Neural cell (in vitro differentiated cells): ENCODE measurements around the gene COL6A2. TPM values are rescaled to one million over a fixed set of nuclear protein-coding genes. Genes with fewer than 3 reads are reported as not detected.

Experiments
- H2AFZ ChIP-seq: fragments of 200-600, 300-800 bp; sonication (generic), shearing (Covaris generic); 2 replicates; pipeline ENCODE4 v1.6.0; 2014; ENCODE audit warnings: low read depth, mild to moderate bottlenecking, antibody characterized with exemption, low read length, moderate library complexity
- H3F3A ChIP-seq: fragments of 200-600 bp; shearing (Covaris generic); 2 replicates; pipeline ENCODE4 v1.6.1; 2016; ENCODE audit warnings: mild to moderate bottlenecking, moderate library complexity, mixed read lengths, antibody characterized with exemption, low read length; ENCODE audit not compliant: insufficient read depth, poor library complexity, severe bottlenecking
- H3K27ac ChIP-seq: fragments of 200-600, 300-800 bp; sonication (generic), shearing (Covaris generic); 2 replicates; pipeline ENCODE4 v1.5.1; 2014; ENCODE audit warnings: mild to moderate bottlenecking, low read length, moderate library complexity
- H3K27me3 ChIP-seq: fragments of 300-800, 200-600 bp; sonication (generic), shearing (Covaris generic); 2 replicates; pipeline ENCODE4 v1.6.0; 2014; ENCODE audit warnings: mild to moderate bottlenecking, low read depth, low read length, moderate library complexity; ENCODE audit not compliant: insufficient read depth
- H3K36me3 ChIP-seq: fragments of 300-800, 200-600 bp; sonication (generic), shearing (Covaris generic); 2 replicates; pipeline ENCODE4 v1.5.1; 2014; ENCODE audit warnings: mild to moderate bottlenecking, antibody characterized with exemption, low read length, moderate library complexity; ENCODE audit not compliant: insufficient read depth
- H3K4me2 ChIP-seq: fragments of 300-800, 200-600 bp; sonication (generic), shearing (Covaris generic); 2 replicates; pipeline ENCODE4 v1.6.0; 2014; ENCODE audit warnings: mild to moderate bottlenecking, low read length
- H3K4me3 ChIP-seq: fragments of 300-800, 200-600 bp; sonication (generic), shearing (Covaris generic); 2 replicates; pipeline ENCODE4 v1.5.1; 2014; ENCODE audit warnings: mild to moderate bottlenecking, low read length, moderate library complexity
- H3K79me2 ChIP-seq: fragments of 200-600 bp; shearing (Covaris generic); replicated peaks from 2 replicates; pipeline ENCODE4 v1.6.0; 2014; ENCODE audit warnings: mild to moderate bottlenecking, low read length, moderate library complexity; ENCODE audit not compliant: insufficient read depth
- H3K9ac ChIP-seq: fragments of 300-800, 200-600 bp; sonication (generic), shearing (Covaris generic); 2 replicates; pipeline ENCODE4 v1.6.1; 2016; ENCODE audit warnings: mild to moderate bottlenecking, low read length, mixed read lengths
- H3K9me2 ChIP-seq: fragments of 200-600 bp; shearing (Covaris generic); 2 replicates; pipeline ENCODE4 v1.6.1; 2016; ENCODE audit warnings: mild to moderate bottlenecking, low read length, mixed read lengths; ENCODE audit not compliant: insufficient read depth
- H3K9me3 ChIP-seq: fragments of 200-600, 300-800 bp; sonication (generic), shearing (Covaris generic); 2 replicates; pipeline ENCODE4 v1.6.1; 2016; ENCODE audit warnings: mild to moderate bottlenecking, mixed run types, low read length, moderate library complexity, mixed read lengths
- H4K20me1 ChIP-seq: fragments of 200-600 bp; shearing (Covaris generic); 2 replicates; pipeline ENCODE4 v1.6.1; 2016; ENCODE audit warnings: mild to moderate bottlenecking, mixed run types; ENCODE audit not compliant: insufficient read depth
- CTCF ChIP-seq: fragments of 450-650 bp; IDR thresholded peaks from 2 replicates; pipeline ENCODE4 v1.5.1; 2014; ENCODE audit warnings: antibody characterized with exemption, mild to moderate bottlenecking, moderate library complexity; ENCODE audit not compliant: poor library complexity, severe bottlenecking
- EZH2 ChIP-seq: fragments of 200-600, 300-800 bp; shearing (Covaris generic), sonication (generic); IDR thresholded peaks from 2 replicates; pipeline ENCODE4 v1.6.1; 2014; ENCODE audit warnings: antibody characterized with exemption, low read length, borderline replicate concordance, mild to moderate bottlenecking; ENCODE audit not compliant: insufficient read depth, poor library complexity, severe bottlenecking
- MXI1 ChIP-seq: fragments of 450-650 bp; conservative IDR thresholded peaks from 2 replicates; pipeline ENCODE4 v1.6.1; 2014; ENCODE audit warnings: antibody characterized with exemption, mild to moderate bottlenecking; ENCODE audit not compliant: poor library complexity, severe bottlenecking
- POLR2AphosphoS5 ChIP-seq: IDR thresholded peaks from 2 replicates; pipeline ENCODE4 v1.6.1; 2012
- RAD21 ChIP-seq: fragments of 450-650 bp; conservative IDR thresholded peaks from 2 replicates; pipeline ENCODE4 v1.6.1; 2014; ENCODE audit warnings: antibody characterized with exemption, mild to moderate bottlenecking, moderate library complexity
- REST ChIP-seq: IDR thresholded peaks from 2 replicates; pipeline ENCODE4 v1.6.1; 2012; ENCODE audit warnings: borderline replicate concordance
- SMC3 ChIP-seq: fragments of 450-650 bp; conservative IDR thresholded peaks from 2 replicates; pipeline ENCODE4 v1.6.1; 2014; ENCODE audit warnings: antibody characterized with exemption, mild to moderate bottlenecking, moderate library complexity; ENCODE audit not compliant: poor library complexity
- TAF1 ChIP-seq: IDR thresholded peaks from 2 replicates; pipeline ENCODE4 v1.6.1; 2012; ENCODE audit warnings: low read depth
- polyA plus RNA-seq: library from polyadenylated mRNA; depleted of rRNA; stranded (reverse); fragments of >200 nt; gene quantifications from 2 replicates; pipeline ENCODE4 v1.2.3, GENCODE V29; 2014

The COL6A2 gene
- polyA plus RNA-seq, 1 donor from 2014 or later: not detected

- no peak overlapping the region for H2AFZ ChIP-seq
Observed at GRCh38 chr21:46129846-46130651, 32.1 kb downstream of the COL6A2 start.

GRCh38 chr21:46130831-46131587, 33.1 kb downstream of the COL6A2 start:
- no peak overlapping the region for H3K27ac ChIP-seq
- no peaks in the 10 kb centered on the region for H3K9me2 ChIP-seq
- no peaks in the 10 kb centered on the region for H3K9me3 ChIP-seq
- no peaks in the 10 kb centered on the region for H3K79me2 ChIP-seq
- H3K27me3 ChIP-seq: no peaks in the 10 kb centered on the region
- H3K9ac ChIP-seq: no peak overlapping the region
- H3K4me3 ChIP-seq: no peak overlapping the region
- TF ChIP-seq RAD21: no peak
- no peak for TF ChIP-seq EZH2
- no peak for TF ChIP-seq REST
- TF ChIP-seq SMC3: no peak
- no peak for TF ChIP-seq POLR2AphosphoS5
- TF ChIP-seq TAF1: no peak
- TF ChIP-seq MXI1: no peak
- no peak for TF ChIP-seq CTCF
- H4K20me1 ChIP-seq: no peaks in the 10 kb centered on the region
- H3K4me2 ChIP-seq: no peak overlapping the region
- H3F3A ChIP-seq: no peaks in the 10 kb centered on the region
- H2AFZ ChIP-seq: no peak overlapping the region
- H3K36me3 ChIP-seq: no peaks in the 10 kb centered on the region

More at GRCh38 chr21:46129846-46130651, 32.1 kb downstream of the COL6A2 start:
- Histone ChIP-seq H4K20me1 (no peaks in the 10 kb centered on the region), H3K27ac (no peak overlapping the region), H3K27me3 (no peaks in the 10 kb centered on the region), H3K4me3 (no peak overlapping the region), H3K4me2 (no peak overlapping the region), H3K9me3 (no peaks in the 10 kb centered on the region), H3K9ac (no peak overlapping the region), H3K9me2 (no peaks in the 10 kb centered on the region), H3K79me2 (no peaks in the 10 kb centered on the region), H3K36me3 (no peaks in the 10 kb centered on the region), H3F3A (no peaks in the 10 kb centered on the region)
- no peak for TF ChIP-seq RAD21
- TF ChIP-seq REST: no peak
- no peak for TF ChIP-seq SMC3
